Astrocyte of the cerebellum (primary cell): ENCODE data around the gene POLR1G.

ENCODE experiments used
- DNase-seq: peaks from one replicate; pipeline ENCODE4 v3.0.0-alpha.2; 2011; ENCODE audit warnings: low read depth
- H3K4me3 ChIP-seq: 2 replicates; pipeline ENCODE4 v1.5.1; 2011; ENCODE audit warnings: mild to moderate bottlenecking, low read depth, low read length, moderate library complexity
- CTCF ChIP-seq: IDR thresholded peaks from 2 replicates; pipeline ENCODE4 v1.5.1; 2012; ENCODE audit warnings: low read length, low read depth, moderate library complexity, mild to moderate bottlenecking; ENCODE audit errors: missing control alignments
- in situ Hi-C: cut with HindIII; loops from 2 replicates; pipeline ENCODE4 v1.10.0; 2017; ENCODE audit warnings: low sequenced_read_pairs

The POLR1G gene

DNA sequence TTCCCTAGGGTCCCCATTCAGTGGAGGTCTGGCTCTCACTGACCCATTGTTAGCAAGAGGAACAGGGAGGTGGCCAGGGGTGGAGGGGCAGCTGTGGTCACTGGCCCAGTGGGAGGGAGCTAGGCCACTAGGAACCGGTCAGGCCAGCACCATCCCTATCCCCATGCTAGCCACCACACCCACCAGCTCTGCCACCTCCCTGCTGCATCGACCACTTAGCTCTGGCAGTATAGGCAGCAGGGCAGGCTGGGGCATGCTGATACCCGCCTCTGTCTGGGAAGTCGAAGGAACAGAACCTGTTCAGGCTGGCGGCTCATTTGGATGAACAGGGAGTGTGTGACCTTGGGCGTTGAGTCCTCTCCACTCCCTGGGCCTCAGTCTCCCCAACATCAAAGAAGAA is 6.3 kb upstream of the POLR1G start:
- in situ Hi-C loops, result no loop called here
- TF ChIP-seq CTCF, result no peak
- DNase-seq, result no peak
- no peak overlapping the region for H3K4me3 ChIP-seq

GRCh38 chr19:45401815-45402214 is 4.6 kb upstream of the POLR1G start:
- no peak overlapping the region for H3K4me3 ChIP-seq
- no peak for DNase-seq
- in situ Hi-C loops, result no loop called here
- no peak for TF ChIP-seq CTCF

- H3K4me3 ChIP-seq, result no peak overlapping the region
- DNase-seq, result no peak
Measured at GRCh38 chr19:45402298-45403061, 4.0 kb upstream of the POLR1G start.

GRCh38 chr19:45403272-45403671 is 3.2 kb upstream of the POLR1G start:
- no peak overlapping the region for H3K4me3 ChIP-seq
- no peak for TF ChIP-seq CTCF
- in situ Hi-C loops, result no loop called here
- no peak for DNase-seq

More at GRCh38 chr19:45402298-45403061, 4.0 kb upstream of the POLR1G start:
- peak; percentile 53 for TF ChIP-seq CTCF
- in situ Hi-C loops, result no loop called here

DNA sequence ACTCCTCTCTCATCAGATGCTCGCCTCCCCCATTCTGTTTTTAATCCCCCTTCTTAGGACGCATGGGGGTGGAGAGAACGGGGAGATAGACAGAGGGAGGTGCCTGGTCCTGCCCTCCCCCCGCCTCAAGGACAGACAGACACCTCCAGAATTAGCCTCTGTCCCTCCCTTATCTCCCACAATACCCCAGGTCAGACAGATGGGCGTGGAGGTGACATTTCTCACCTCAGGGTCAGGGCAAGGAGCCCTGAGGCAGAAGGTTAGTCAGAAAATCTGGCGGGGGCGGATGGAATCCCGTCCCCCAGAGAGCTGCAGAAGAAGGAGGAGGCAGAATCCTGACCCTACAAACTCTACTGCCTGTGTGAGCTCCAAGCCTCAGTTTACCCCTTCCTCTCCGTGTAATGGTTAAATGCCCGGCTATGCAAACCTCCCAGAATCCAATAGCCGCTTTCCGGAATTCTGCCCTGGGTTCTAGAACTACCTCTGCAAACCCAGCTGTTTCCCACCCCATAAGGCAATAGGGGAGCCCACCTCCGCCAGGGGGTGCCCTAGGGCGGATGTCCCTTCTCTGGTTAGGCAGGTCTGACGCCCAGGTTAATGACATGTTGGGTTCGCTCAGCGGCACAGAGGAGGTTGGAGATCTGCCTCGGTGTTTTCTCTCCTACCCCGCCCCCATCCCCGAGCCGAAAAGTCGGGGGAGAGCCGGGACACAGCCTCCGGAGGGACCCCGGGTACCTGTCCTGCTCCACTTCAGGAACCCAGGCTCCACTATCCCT is 2.5 kb upstream of the POLR1G start:
- no peak for DNase-seq
- peak overlapping the region; percentile 67 for H3K4me3 ChIP-seq
- in situ Hi-C loops, result no loop called here
- TF ChIP-seq CTCF, result peak; percentile 69

- H3K4me3 ChIP-seq, result peak within 1 kb of the TSS; percentile 67
- in situ Hi-C loops, result no loop called here
- TF ChIP-seq CTCF, result no peak
- peak; percentile 42 for DNase-seq
Measured at GRCh38 chr19:45404557-45405434, 1.6 kb upstream of the POLR1G start, which contains the start of gene PPP1R13L. PPP1R13L (minus strand) TSS chr19:45405069; CDS start chr19:45398318, 6,751 bp downstream.
